ENCODE measurements around the gene KCNH1. TPM values are rescaled to one million over a fixed set of nuclear protein-coding genes. Genes with fewer than 3 reads are reported as not detected.

The KCNH1 gene
- total RNA-seq: not detected

DNA sequence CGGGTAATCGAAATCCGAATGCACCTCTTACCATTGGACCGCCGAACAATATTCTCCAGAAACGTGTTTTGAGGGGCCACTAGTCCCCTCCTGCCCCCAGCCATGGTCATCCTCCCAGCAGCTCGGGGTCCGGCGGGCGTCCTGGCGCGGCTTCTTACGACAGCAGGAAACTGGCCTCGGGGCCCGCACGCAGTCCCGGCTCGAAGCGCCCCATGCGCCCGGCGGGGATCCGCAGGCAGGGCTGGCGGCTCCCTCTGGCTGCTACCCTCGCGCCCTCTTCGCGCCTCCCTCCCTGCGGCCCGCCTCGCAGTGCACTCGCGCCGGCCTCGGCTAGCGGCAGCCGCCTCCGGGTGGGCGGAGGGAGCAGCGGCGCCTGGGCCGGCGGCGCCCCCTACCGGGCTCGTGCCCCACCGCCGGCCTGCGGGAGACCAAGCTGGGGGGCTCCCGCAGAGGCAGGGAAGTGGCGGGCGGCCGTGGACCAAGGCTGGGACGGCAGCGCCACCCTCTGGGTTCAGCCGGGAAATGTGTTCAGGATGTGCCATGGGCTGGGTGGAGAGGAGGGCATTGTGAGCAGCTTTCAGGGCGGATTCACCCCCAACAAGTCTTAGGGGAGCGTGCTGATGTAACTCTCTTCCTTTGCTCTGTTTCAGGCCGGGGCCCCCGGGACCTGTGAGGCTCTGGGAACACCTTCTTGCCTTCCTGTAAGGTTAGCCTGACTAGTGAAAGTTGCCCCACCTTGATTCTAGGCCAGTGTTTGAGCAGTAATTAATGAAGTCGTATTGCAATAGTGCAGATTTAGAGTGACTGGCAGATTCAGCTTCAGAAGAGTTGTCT is at the start of gene KCNH1:
Gene KCNH1, minus strand, starts transcription at position 313 of the 834 bp plus-strand sequence. Its CDS starts 203 bp downstream, at position 110.

Other genes with a start within 250 kb of the KCNH1 start
- gene RCOR3, start 125.2 kb upstream of the KCNH1 start, total RNA-seq: 10 to 100 TPM; 51.2 to 54.6 TPM
- gene TRAF5, start 192.7 kb upstream of the KCNH1 start, total RNA-seq: 10 to 100 TPM; 82.3 to 86.0 TPM

All from activated naive CD4-positive, alpha-beta T cell treated with anti-CD3 and anti-CD28 coated beads, Interleukin-2, amount 10 ng/mL, durations not matched to agents 5 hours and 36 hours (primary cell).